Measurements from ENCODE around the gene SLC22A31.

DNA sequence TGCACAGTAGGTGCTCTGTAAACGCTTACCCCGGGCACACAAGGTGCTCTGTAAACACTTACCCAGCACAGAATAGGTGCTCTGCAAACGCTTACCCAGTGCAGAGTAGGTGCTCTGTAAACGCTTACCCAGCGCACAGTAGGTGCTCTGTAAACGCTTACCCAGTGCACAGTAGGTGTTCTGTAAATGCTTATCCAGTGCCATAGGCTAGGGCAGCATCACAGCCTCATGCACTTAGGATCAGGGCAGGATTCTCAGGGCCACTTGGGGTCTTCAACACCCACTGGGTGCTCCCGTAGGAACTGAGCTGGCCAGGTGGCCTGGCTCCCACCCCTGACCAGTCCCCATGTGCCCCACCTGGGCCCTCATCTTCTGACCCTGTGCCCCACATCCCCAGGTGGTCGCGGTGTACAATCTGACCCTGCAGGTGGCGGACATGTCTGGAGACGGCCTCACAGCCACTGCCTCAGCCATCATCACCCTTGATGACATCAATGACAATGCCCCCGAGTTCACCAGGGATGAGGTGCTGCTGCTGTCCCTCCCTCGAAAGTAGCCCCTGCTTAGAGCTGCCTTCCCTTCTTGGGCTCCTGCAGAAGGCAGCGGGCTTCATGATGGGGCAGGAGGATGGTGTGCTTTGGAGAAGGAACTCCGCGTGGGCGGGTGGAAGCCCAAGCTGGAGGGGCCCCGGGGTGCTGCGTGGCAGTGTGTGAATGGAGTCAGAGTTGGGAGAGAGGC, 13.1 kb downstream of the SLC22A31 start:
- no peak for TF ChIP-seq CTCF (IDR thresholded peaks at IDR 0.05)
- no peak for TF ChIP-seq EZH2phosphoT487 (IDR thresholded peaks at IDR 0.05)
